Measurements from ENCODE around the gene ZNF837.

Gene ZNF837

GRCh38 chr19:58352760-58353671 is 27.8 kb downstream of the ZNF837 start, which contains the start of gene A1BG:
TSS of gene A1BG (minus strand) at chr19:58353492. CDS start at chr19:58353437, 55 bp downstream.
- Histone ChIP-seq H3K4me3 (ENCODE audit: low read length) (no peak within 1 kb of the TSS), H3K27ac (ENCODE audit: low read length) (no peak within 1 kb of the TSS), H3K9ac (ENCODE audit: low read length) (no peak within 1 kb of the TSS), H3K79me2 (ENCODE audit: low read length) (no peaks in the 10 kb centered on the region), H3K9me3 (ENCODE audit: insufficient read depth, low read length) (no peaks in the 10 kb centered on the region), H2AFZ (ENCODE audit: low read depth, low read length) (no peak within 1 kb of the TSS), H3K36me3 (replicated peaks; ENCODE audit: low read depth, low read length) (no peaks in the 10 kb centered on the region), H3K27me3 (ENCODE audit: low read depth, low read length) (no peaks in the 10 kb centered on the region), H4K20me1 (ENCODE audit: insufficient read depth, low read length) (no peaks in the 10 kb centered on the region), H3K4me2 (ENCODE audit: low read length) (no peak within 1 kb of the TSS), H3K4me1 (ENCODE audit: low read length) (peaks cover 3% of the 10 kb centered on the region; the same call in 1 of the 2 replicates)
- TF ChIP-seq, protein P1, sequence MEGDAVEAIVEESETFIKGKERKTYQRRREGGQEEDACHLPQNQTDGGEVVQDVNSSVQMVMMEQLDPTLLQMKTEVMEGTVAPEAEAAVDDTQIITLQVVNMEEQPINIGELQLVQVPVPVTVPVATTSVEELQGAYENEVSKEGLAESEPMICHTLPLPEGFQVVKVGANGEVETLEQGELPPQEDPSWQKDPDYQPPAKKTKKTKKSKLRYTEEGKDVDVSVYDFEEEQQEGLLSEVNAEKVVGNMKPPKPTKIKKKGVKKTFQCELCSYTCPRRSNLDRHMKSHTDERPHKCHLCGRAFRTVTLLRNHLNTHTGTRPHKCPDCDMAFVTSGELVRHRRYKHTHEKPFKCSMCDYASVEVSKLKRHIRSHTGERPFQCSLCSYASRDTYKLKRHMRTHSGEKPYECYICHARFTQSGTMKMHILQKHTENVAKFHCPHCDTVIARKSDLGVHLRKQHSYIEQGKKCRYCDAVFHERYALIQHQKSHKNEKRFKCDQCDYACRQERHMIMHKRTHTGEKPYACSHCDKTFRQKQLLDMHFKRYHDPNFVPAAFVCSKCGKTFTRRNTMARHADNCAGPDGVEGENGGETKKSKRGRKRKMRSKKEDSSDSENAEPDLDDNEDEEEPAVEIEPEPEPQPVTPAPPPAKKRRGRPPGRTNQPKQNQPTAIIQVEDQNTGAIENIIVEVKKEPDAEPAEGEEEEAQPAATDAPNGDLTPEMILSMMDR (IDR thresholded peaks at IDR 0.05; ENCODE audit: low read depth, low read length) = no peak
- TF ChIP-seq EZH2phosphoT487 (IDR thresholded peaks at IDR 0.05; ENCODE audit: low read depth) = no peak

DNA sequence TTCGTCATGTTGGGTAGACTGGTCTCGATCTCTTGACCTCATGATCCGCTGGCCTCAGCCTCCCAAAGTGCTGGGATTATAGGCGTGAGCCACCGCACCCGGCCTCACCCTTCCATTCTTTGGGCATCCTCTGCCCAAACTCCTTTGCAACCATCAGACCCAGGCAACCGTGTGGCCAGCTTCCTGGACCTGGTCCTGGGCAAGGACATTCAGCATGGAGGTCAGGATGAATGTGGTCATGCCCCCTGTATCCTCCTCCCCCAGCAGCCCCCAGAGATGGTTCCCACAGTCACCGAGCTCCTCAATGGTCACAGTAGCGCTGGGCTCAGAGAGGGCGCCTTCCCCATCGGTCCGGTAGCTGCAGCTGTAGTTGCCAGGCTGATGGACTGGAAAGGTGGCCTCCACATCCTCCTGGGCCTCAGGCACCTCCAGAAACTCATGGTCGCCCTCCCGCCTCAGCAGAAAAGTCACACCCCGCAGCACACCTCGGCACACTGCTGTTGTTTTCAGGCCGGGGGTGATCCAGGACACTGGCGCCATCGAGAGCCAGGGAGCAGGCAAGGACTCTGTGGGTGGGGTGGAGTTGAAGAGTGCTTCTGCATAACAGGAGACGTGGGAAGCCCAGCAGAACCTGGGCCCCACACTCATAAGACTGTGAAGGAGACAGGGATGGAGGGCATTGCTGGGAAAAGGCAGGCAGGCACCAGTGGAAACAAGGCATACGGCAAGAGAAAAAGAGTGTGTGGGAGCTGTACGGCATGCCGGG is 28.7 kb downstream of the ZNF837 start:
- Histone ChIP-seq H3K27ac (ENCODE audit: low read length) (no peak overlapping the region), H3K79me2 (ENCODE audit: low read length) (no peaks in the 10 kb centered on the region; the same call in 1 of the 2 replicates), H3K36me3 (replicated peaks; ENCODE audit: low read depth, low read length) (no peaks in the 10 kb centered on the region), H2AFZ (ENCODE audit: low read depth, low read length) (no peak overlapping the region), H3K4me3 (ENCODE audit: low read length) (no peak overlapping the region), H3K9me3 (ENCODE audit: insufficient read depth, low read length) (no peaks in the 10 kb centered on the region), H4K20me1 (ENCODE audit: insufficient read depth, low read length) (no peaks in the 10 kb centered on the region), H3K4me1 (ENCODE audit: low read length) (peaks cover 3% of the 10 kb centered on the region; the same call in 1 of the 2 replicates), H3K9ac (ENCODE audit: low read length) (no peak overlapping the region), H3K27me3 (ENCODE audit: low read depth, low read length) (no peaks in the 10 kb centered on the region), H3K4me2 (ENCODE audit: low read length) (no peak overlapping the region)
- TF ChIP-seq, protein P1 (IDR thresholded peaks at IDR 0.05; ENCODE audit: low read depth, low read length) = no peak
- TF ChIP-seq EZH2phosphoT487 (IDR thresholded peaks at IDR 0.05; ENCODE audit: low read depth) = no peak

- Histone ChIP-seq H3K27ac (ENCODE audit: low read length) (no peak overlapping the region), H3K27me3 (ENCODE audit: low read depth, low read length) (no peaks in the 10 kb centered on the region), H3K36me3 (replicated peaks; ENCODE audit: low read depth, low read length) (no peaks in the 10 kb centered on the region), H3K9ac (ENCODE audit: low read length) (no peak overlapping the region), H3K9me3 (ENCODE audit: insufficient read depth, low read length) (no peaks in the 10 kb centered on the region), H3K4me3 (ENCODE audit: low read length) (no peak overlapping the region), H3K4me2 (ENCODE audit: low read length) (no peak overlapping the region), H2AFZ (ENCODE audit: low read depth, low read length) (no peak overlapping the region), H4K20me1 (ENCODE audit: insufficient read depth, low read length) (no peaks in the 10 kb centered on the region), H3K79me2 (ENCODE audit: low read length) (no peaks in the 10 kb centered on the region; the same call in 1 of the 2 replicates), H3K4me1 (ENCODE audit: low read length) (peaks cover 3% of the 10 kb centered on the region; the same call in 1 of the 2 replicates)
- no peak for TF ChIP-seq EZH2phosphoT487 (IDR thresholded peaks at IDR 0.05; ENCODE audit: low read depth)
- TF ChIP-seq, protein P1 (IDR thresholded peaks at IDR 0.05; ENCODE audit: low read depth, low read length) = no peak
Measured at GRCh38 chr19:58351558-58351878, 29.3 kb downstream of the ZNF837 start.
